Kidney epithelial cell (primary cell): ENCODE data around the gene WDR46. TPM values are rescaled to one million over a fixed set of nuclear protein-coding genes. Genes with fewer than 3 reads are reported as not detected.

Experiments
- DNase-seq: peaks from one replicate; pipeline ENCODE4 v3.0.0-alpha.2; 2010; ENCODE audit warnings: low read depth
- H3K27me3 ChIP-seq: 2 replicates; pipeline ENCODE4 v1.6.0; 2011; ENCODE audit warnings: low read length; ENCODE audit not compliant: control insufficient read depth, insufficient read depth
- H3K36me3 ChIP-seq: 2 replicates; pipeline ENCODE4 v1.5.1; 2011; ENCODE audit warnings: low read length; ENCODE audit not compliant: control insufficient read depth, insufficient read depth
- H3K4me3 ChIP-seq: 2 replicates; pipeline ENCODE4 v1.5.1; 2011; ENCODE audit warnings: low read depth, mild to moderate bottlenecking, control low read depth, low read length
- total RNA-seq: library from RNA; depleted of rRNA; stranded (reverse); fragments of >200 nt; gene quantifications from 2 replicates; pipeline ENCODE4 v1.2.3, GENCODE V29; 2015
- TF ChIP-seq, protein P1 (sequence below): IDR thresholded peaks from 2 replicates; pipeline ENCODE4 v1.5.1; 2011; ENCODE audit warnings: mild to moderate bottlenecking, moderate library complexity, low read length, control low read depth, inconsistent platforms; ENCODE audit not compliant: insufficient read depth, poor library complexity, severe bottlenecking

The WDR46 gene
- total RNA-seq, 1 donor from 2014 or later: 53.2 TPM

DNA sequence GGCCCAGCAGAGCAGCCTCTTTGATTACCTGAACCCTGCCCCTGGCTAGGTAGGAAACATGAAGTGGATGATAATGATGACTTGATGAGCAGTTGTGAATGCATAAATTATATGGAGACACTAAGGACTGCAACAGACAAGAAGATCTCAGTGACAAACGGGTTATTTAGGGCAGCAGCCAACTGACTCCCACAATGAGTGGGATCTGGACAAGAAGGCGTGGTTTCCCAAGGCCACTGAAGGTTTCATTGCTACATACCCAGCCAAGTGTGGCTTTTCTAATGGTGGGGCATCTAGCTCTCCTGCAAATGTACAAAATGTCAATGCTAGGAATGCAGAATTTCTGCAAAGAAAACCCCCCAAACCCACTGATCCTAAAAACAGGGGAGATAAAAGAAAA, 51.3 kb downstream of the WDR46 start:
- H3K36me3 ChIP-seq: no peaks in the 10 kb centered on the region
- TF ChIP-seq, protein P1, sequence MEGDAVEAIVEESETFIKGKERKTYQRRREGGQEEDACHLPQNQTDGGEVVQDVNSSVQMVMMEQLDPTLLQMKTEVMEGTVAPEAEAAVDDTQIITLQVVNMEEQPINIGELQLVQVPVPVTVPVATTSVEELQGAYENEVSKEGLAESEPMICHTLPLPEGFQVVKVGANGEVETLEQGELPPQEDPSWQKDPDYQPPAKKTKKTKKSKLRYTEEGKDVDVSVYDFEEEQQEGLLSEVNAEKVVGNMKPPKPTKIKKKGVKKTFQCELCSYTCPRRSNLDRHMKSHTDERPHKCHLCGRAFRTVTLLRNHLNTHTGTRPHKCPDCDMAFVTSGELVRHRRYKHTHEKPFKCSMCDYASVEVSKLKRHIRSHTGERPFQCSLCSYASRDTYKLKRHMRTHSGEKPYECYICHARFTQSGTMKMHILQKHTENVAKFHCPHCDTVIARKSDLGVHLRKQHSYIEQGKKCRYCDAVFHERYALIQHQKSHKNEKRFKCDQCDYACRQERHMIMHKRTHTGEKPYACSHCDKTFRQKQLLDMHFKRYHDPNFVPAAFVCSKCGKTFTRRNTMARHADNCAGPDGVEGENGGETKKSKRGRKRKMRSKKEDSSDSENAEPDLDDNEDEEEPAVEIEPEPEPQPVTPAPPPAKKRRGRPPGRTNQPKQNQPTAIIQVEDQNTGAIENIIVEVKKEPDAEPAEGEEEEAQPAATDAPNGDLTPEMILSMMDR: no peak
- no peak overlapping the region for H3K4me3 ChIP-seq
- H3K27me3 ChIP-seq: peaks cover 13% of the 10 kb centered on the region
- no peak for DNase-seq

DNA sequence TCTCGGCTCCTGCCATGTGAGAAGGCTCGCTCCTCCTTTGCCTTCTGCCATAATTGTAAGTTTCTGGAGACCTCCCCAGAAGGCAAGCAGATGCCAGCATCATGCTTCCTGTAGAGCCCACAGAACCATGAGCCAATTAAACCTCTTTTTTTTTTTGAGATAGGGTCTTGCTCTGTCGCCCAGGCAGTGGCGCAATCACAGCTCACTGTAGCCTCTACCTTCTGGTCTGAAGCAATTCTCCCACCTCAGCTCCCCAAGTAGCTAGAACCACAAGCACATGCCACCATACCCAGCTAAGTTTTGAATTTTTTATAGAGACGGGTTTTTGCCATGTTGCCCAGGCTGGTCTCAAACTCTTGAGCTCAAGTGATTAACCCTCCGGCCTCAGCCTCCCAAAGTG, 52.2 kb downstream of the WDR46 start:
- no peak for DNase-seq
- H3K27me3 ChIP-seq: peaks cover 13% of the 10 kb centered on the region
- TF ChIP-seq, protein P1: no peak
- no peak overlapping the region for H3K4me3 ChIP-seq
- H3K36me3 ChIP-seq: no peaks in the 10 kb centered on the region

DNA sequence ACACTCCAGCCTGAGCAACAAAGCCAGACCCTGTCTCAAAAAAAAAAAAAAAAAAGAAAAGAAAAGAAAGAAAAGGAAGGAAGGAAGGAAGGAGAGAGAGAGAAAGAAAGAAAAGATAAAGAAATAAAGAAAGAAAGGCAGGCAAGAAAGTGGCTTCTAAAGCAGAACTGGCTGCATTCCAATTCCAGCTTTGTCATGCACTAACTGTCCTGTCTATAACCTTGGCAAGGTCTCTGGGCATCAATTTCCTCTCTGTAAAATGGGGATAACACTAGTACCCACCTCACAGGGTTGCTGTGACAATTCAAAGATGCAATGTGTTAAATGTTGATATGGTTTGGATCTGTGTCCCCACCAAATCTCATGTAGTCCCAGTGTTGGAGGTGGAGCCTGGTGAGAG, 52.7 kb downstream of the WDR46 start:
- Histone ChIP-seq H3K4me3 (no peak overlapping the region), H3K27me3 (peaks cover 13% of the 10 kb centered on the region), H3K36me3 (no peaks in the 10 kb centered on the region)
- TF ChIP-seq, protein P1: no peak
- no peak for DNase-seq

DNA sequence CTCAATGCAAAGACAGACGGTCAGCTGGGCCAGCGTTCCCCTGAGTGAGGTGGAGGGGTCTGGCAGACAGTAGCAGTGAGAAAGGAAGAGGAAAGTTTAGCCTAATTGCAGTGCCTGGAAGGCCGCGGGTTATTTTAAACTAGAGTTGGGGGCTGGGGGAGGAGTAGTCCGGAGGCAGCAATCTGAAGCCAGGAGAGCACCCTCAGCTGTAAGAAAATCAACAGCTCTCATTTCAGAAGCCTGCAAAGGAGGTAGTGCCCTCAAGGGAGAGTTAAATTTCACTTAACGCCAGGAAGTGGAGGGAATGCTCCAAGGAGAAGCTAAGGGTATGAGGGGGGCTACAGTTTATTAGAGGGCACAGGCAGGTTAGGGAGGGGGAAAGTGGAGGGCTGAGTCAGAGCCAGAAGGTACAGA, 53.8 kb downstream of the WDR46 start:
- no peak for DNase-seq
- Histone ChIP-seq H3K4me3 (no peak overlapping the region), H3K36me3 (no peaks in the 10 kb centered on the region), H3K27me3 (peaks cover 13% of the 10 kb centered on the region)
- TF ChIP-seq, protein P1: no peak

Other genes with a start within 250 kb of the WDR46 start
- gene HLA-DPA1, start 215.6 kb downstream of the WDR46 start, total RNA-seq: 0.29 and 0.48 TPM in 2 replicates
- gene HLA-DPB1, start 213.2 kb downstream of the WDR46 start, total RNA-seq: 5.5 and 7.6 TPM in 2 replicates
- gene COL11A2, start 96.8 kb downstream of the WDR46 start, total RNA-seq: 0.14 and 0.38 TPM in 2 replicates
- gene RXRB, start 88.6 kb downstream of the WDR46 start, total RNA-seq: 24.4 and 24.9 TPM in 2 replicates
- 94.1 and 94.9 TPM in 2 replicates for gene SLC39A7, start 88.4 kb downstream of the WDR46 start, total RNA-seq
- 11.4 and 13.1 TPM in 2 replicates for gene HSD17B8, start 84.6 kb downstream of the WDR46 start, total RNA-seq
- gene RING1, start 80.7 kb downstream of the WDR46 start, total RNA-seq: 12.1 and 16.4 TPM in 2 replicates
- gene VPS52, start 17.4 kb downstream of the WDR46 start, total RNA-seq: 32.3 and 56.1 TPM in 2 replicates
- gene RPS18, start 17.2 kb downstream of the WDR46 start, total RNA-seq: 6,267 and 7,360 TPM in 2 replicates
- gene B3GALT4, start 12.1 kb downstream of the WDR46 start, total RNA-seq: 1.4 and 2.5 TPM in 2 replicates
- gene PFDN6, start 362 bp upstream of the WDR46 start, total RNA-seq: 42.9 and 51.4 TPM in 2 replicates
- gene RGL2, start 9.7 kb upstream of the WDR46 start, total RNA-seq: 42.3 and 45.5 TPM in 2 replicates
- gene TAPBP, start 24.8 kb upstream of the WDR46 start, total RNA-seq: 214 and 300 TPM in 2 replicates
- gene ZBTB22, start 28.5 kb upstream of the WDR46 start, total RNA-seq: 17.5 and 18.4 TPM in 2 replicates
- gene DAXX, start 33.7 kb upstream of the WDR46 start, total RNA-seq: 44.4 and 53.7 TPM in 2 replicates
- 8.4 and 10.3 TPM in 2 replicates for gene KIFC1, start 102.6 kb upstream of the WDR46 start, total RNA-seq
- 27.9 and 28.0 TPM in 2 replicates for gene PHF1, start 121.8 kb upstream of the WDR46 start, total RNA-seq
- 226 and 227 TPM in 2 replicates for gene CUTA, start 128.9 kb upstream of the WDR46 start, total RNA-seq
- gene SYNGAP1, start 130.8 kb upstream of the WDR46 start, total RNA-seq: 3.3 and 4.2 TPM in 2 replicates
- gene ZBTB9, start 165.3 kb upstream of the WDR46 start, total RNA-seq: 7.4 and 7.6 TPM in 2 replicates